HG03097 (cell line): Measurements from ENCODE around the gene PRR5L.

Source experiments
- ATAC-seq: cut with Tn5 transposase; IDR thresholded peaks from one replicate; pipeline ENCODE4 v1.9.1; 2021; ENCODE audit not compliant: unreplicated experiment, low FRiP score

Gene PRR5L

GRCh38 chr11:36427079-36427478 is 131.0 kb downstream of the PRR5L start:
- no peak for ATAC-seq

DNA sequence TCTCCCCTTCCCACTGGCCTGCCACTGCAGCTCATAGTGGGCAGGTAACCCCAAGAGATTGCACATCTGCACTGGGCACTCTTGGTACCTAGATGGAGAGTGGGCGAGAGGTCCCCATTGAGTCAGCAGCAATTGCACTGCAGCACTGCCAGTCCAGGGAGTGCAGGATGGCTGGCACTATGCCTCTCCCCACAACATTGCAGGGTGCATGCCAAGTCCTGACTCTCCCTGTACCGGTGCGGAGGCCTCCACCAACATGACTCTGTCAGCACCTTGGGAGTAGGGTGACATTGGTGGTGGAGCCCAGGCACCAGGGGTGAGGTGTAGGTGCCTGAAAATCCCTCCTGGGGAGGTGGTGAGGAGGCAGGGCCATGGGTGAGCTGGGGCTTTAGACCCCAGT is 131.8 kb downstream of the PRR5L start:
- ATAC-seq: no peak

- no peak for ATAC-seq
Observed at GRCh38 chr11:36431429-36432092, 135.5 kb downstream of the PRR5L start.

GRCh38 chr11:36432093-36432469 is 136.0 kb downstream of the PRR5L start:
- no peak for ATAC-seq

DNA sequence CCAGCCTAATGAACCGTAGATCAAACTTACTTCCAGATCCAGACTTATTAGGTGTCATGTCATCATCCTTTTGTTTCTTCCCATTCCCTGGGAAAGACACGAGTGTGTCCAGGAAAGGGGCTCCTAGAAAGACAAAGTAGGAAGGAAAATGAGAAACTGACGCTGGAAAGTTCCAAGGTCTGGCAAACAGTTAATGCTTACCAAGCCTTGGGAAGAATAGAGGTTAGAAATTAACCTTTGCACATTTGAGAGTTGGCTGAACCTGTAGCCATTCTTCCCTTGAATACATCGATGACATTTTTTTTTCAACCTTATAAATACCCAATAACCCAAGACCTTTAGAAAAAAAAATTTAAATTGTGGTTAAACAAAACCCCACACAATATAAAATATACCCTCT is 136.7 kb downstream of the PRR5L start:
- no peak for ATAC-seq

DNA sequence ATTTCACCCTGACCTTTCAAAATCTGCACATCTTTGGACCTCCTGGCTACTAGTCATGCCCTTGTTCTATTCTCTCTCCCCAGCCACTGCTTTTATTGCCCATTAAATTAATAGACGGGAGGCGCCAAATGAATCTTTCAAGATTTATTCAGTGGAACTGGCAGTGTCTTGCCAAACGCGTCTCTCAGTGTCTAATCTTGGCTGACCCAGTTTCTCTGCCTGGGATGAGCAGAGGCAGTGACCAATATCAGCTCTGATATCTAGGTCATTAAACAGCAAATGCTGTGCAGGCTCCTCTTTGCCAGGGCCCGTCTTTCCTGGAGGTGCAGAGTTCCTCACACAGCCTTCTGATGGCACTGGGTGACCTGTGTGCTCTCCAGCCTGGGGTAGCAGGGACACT is 140.0 kb downstream of the PRR5L start:
- no peak for ATAC-seq

DNA sequence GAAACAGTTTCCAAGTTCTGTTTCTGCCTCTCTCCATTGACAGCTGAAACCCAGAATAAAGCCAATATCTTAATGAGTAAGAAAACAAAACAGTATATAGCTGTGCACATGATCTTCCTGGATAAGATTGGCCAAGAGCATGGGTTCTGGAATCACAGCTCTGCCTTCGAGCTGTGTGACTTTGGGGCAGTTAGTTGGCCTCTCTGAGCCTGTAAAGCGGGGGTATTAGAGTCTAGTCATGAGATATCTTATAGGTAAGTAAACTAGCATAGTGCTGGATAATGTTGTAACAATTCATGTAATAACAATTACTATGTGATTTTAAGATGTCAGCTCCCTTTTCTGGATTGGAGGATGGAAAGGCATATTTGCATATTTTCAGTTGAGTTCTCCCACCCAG is 140.5 kb downstream of the PRR5L start:
- no peak for ATAC-seq

- no peak for ATAC-seq
Observed at GRCh38 chr11:36437413-36437812, 141.3 kb downstream of the PRR5L start.

DNA sequence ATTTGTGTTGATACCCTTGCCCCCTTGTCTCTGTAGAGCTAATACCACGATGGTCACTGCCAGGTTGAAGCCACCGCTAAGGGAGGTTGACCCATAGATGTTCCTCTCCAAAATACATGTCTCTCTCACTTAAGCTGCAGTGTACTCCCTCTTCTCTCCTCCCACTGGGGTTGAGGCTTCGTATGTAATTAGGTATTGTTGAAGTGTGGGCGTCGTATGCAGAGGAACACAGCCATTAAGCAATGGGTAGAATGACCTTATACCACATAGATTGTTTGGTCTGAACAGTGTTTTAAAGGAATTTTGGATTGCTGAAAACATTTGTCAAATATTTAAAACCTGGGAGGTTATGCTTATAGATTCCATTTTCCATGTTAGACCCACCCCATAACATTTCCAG is 142.0 kb downstream of the PRR5L start:
- ATAC-seq: no peak

GRCh38 chr11:36441610-36442208 is 145.6 kb downstream of the PRR5L start:
- peak; percentile 61 for ATAC-seq

DNA sequence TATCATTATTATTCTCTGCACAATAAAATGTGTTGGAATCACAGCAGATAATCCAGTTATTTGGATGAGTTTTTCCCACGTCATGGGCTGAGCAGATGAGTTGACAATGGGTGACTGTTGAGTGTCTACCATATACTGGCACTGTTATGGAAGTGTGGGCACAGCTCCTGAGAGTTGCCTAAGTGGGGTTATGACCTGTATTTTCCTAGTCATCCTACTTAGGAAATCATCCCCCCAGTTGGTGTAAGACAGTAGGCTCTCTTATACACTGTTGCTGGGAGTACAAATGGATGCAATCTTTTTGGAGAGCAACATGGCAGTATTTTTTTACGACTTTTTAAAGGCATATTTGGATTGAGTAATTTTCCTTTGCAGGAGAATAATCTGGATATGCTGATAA is 147.6 kb downstream of the PRR5L start:
- ATAC-seq: no peak

GRCh38 chr11:36446135-36446534 is 150.0 kb downstream of the PRR5L start:
- no peak for ATAC-seq

DNA sequence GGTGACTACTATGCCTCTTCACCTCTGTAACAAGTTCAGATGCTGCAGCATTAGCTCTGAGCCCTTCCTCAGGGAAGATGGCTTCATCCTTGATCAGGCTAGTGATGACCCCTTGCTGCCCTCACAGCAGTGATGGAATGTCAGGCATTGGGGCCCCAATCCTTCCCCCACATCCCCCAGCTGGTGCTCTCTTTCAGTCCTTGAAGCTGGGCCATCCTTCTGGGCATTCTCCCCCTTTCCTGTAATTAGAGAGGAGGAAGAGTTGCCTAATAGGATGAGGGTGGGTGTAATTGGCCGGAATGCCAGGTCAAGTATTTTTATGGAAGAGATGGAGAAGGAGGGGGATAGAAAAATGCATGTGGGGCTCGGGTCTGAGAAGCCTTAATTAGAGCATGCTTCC is 151.4 kb downstream of the PRR5L start:
- ATAC-seq: no peak

- ATAC-seq: no peak
Observed at GRCh38 chr11:36447947-36448346, 151.9 kb downstream of the PRR5L start.

DNA sequence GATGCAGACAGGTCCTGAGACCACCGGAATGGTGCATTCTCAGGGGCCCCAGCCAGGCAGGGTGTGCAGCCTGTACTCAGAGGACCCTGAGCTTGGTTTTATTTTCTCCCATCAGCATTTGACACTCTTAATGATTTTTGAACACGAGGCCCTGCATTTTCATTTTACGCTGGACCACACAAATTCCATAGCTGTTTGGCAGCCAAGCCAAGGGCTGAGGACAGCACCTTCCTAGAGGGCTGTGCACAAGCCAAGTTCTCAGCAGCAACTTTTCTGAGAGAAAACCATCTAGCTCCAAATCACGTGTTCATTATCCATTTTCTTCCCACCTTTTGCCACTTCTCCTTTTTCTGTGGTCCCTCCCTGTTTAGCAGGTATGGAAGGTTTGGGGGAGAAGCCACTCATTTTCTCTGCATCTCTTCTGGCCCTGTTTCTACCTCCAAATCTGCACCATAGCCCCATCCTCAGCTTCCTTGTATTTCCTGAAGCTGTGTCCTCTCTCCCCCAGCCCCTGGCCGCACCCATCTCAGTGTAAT is 153.5 kb downstream of the PRR5L start:
- ATAC-seq: no peak

- ATAC-seq: no peak
Observed at GRCh38 chr11:36450110-36450572, 154.1 kb downstream of the PRR5L start.

- ATAC-seq: no peak
Observed at GRCh38 chr11:36451045-36451444, 155.0 kb downstream of the PRR5L start.

DNA sequence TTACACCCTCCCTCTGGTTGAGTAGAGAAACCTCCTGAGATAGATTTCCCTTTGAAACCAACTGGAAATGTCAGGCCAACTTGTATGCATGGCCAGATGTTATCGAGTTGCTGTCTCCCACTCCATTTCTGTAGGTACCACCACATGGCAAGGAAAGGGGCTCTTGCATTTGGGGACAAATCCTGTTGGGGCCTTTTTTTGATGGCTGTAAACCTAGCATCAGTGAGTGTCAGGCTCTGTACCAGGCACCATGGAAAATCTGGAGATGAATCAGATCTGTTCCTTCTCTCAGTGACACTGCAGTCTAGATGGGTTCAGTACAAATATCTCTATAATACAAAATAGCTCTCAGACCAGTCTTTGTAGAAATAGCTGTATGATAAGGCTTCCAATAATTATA is 155.6 kb downstream of the PRR5L start:
- ATAC-seq: no peak

- ATAC-seq: no peak
Observed at GRCh38 chr11:36452236-36452940, 156.3 kb downstream of the PRR5L start.

GRCh38 chr11:36452961-36453360 is 156.9 kb downstream of the PRR5L start:
- ATAC-seq: no peak

GRCh38 chr11:36453678-36454077 is 157.6 kb downstream of the PRR5L start:
- no peak for ATAC-seq

- no peak for ATAC-seq
Observed at GRCh38 chr11:36454551-36454940, 158.5 kb downstream of the PRR5L start.
